H54 (cell line): ENCODE measurements around the gene CBX6.
"Not testable (repeated sequence)": the region's sequence is repeated elsewhere in the genome, so short reads cannot be mapped to it uniquely, and the experiment has no call there.

Experiments used
- DNase-seq: peaks from one replicate; pipeline ENCODE4 v3.0.0; 2011; ENCODE audit warnings: low spot score, mixed read lengths; ENCODE audit not compliant: insufficient read length
- FAIRE-seq: peaks from 3 replicates; lab custom pipeline; 2011; peaks lifted over from hg19 to GRCh38; lab: Jason Lieb, UNC
- POLR2A ChIP-seq: IDR thresholded peaks from 2 replicates; pipeline ENCODE4 v1.6.1; 2011; ENCODE audit warnings: low read depth, mild to moderate bottlenecking, low read length

CBX6 gene

GRCh38 chr22:38872172-38872830, at the start of gene CBX6:
TSS of gene CBX6 (minus strand) at chr22:38872216. CDS start at chr22:38872190, 26 bp downstream.
- peak; percentile 55 for TF ChIP-seq POLR2A
- DNase-seq, result peak; percentile 93
- FAIRE-seq, result no peak

GRCh38 chr22:38921806-38922205, 49.8 kb upstream of the CBX6 start:
- DNase-seq (no peak), FAIRE-seq (no peak)
- TF ChIP-seq POLR2A, result no peak

GRCh38 chr22:38921120-38921519, 49.1 kb upstream of the CBX6 start:
- TF ChIP-seq POLR2A, result no peak
- DNase-seq (no peak), FAIRE-seq (no peak)

GRCh38 chr22:38919631-38920190, 47.7 kb upstream of the CBX6 start:
- TF ChIP-seq POLR2A, result no peak
- DNase-seq (no peak), FAIRE-seq (no peak)

GRCh38 chr22:38911434-38911833, 39.4 kb upstream of the CBX6 start:
- FAIRE-seq (no peak), DNase-seq (no peak)
- no peak for TF ChIP-seq POLR2A

GRCh38 chr22:38907767-38908166, 35.8 kb upstream of the CBX6 start:
- no peak for FAIRE-seq

GRCh38 chr22:38906052-38906451, 34.0 kb upstream of the CBX6 start:
- TF ChIP-seq POLR2A, result no peak
- DNase-seq (no peak), FAIRE-seq (no peak)

More at GRCh38 chr22:38907767-38908166, 35.8 kb upstream of the CBX6 start:
- no peak for DNase-seq
- TF ChIP-seq POLR2A, result no peak

- FAIRE-seq, DNase-seq: not testable (repeated sequence)
Observed at GRCh38 chr22:38904052-38904617, 32.1 kb upstream of the CBX6 start.

GRCh38 chr22:38901111-38901641, 29.2 kb upstream of the CBX6 start:
- DNase-seq (no peak), FAIRE-seq (no peak)
- TF ChIP-seq POLR2A, result no peak

- DNase-seq (no peak), FAIRE-seq (no peak)
- no peak for TF ChIP-seq POLR2A
Observed at GRCh38 chr22:38900677-38901076, 28.7 kb upstream of the CBX6 start.

- FAIRE-seq (no peak), DNase-seq (no peak)
- no peak for TF ChIP-seq POLR2A
Observed at GRCh38 chr22:38891256-38891655, 19.2 kb upstream of the CBX6 start.

- FAIRE-seq (no peak), DNase-seq (no peak)
- TF ChIP-seq POLR2A, result no peak
Observed at GRCh38 chr22:38890377-38890776, 18.4 kb upstream of the CBX6 start.

GRCh38 chr22:38886333-38886732, 14.3 kb upstream of the CBX6 start:
- no peak for FAIRE-seq
- DNase-seq, result no peak
- TF ChIP-seq POLR2A, result no peak

GRCh38 chr22:38882972-38883622, 11.1 kb upstream of the CBX6 start:
- no peak for TF ChIP-seq POLR2A
- DNase-seq (no peak), FAIRE-seq (no peak)
